KBM-7 (cell line): Measurements from ENCODE around the gene GRK5.
"Not testable (repeated sequence)": the region's sequence is repeated elsewhere in the genome, so short reads cannot be mapped to it uniquely, and the experiment has no call there.

Source experiments
- DNase-seq: peaks from one replicate; pipeline ENCODE4 v3.0.0-alpha.2; 2015
- in situ Hi-C: fragments of 300-500 bp; cut with MboI; formaldehyde crosslinking; loops from 2 replicates; pipeline ENCODE4 v1.14.3; 2020; ENCODE audit warnings: low sequenced_read_pairs, low pct_unique_long_range_greater_than_20kb, mixed read lengths

Gene GRK5

DNA sequence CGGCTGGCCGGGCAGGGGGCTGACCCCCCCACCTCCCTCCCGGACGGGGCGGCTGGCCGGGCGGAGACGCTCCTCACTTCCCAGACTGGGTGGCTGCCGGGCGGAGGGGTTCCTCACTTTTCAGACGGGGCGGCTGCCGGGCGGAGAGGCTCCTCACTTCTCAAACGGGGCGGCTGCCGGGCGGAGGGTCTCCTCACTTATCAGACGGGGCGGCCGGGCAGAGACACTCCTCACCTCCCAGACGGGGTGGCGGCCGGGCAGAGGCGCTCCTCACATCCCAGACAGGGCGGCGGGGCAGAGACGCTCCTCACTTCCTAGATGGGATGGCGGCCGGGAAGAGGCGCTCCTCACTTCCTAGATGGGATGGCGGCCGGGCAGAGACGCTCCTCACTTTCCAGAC lies 53.6 kb downstream of the GRK5 start:
- in situ Hi-C loops, DNase-seq: not testable (repeated sequence)

GRCh38 chr10:119263951-119264617 lies 56.7 kb downstream of the GRK5 start:
- in situ Hi-C loops: no loop called here
- DNase-seq: no peak

DNA sequence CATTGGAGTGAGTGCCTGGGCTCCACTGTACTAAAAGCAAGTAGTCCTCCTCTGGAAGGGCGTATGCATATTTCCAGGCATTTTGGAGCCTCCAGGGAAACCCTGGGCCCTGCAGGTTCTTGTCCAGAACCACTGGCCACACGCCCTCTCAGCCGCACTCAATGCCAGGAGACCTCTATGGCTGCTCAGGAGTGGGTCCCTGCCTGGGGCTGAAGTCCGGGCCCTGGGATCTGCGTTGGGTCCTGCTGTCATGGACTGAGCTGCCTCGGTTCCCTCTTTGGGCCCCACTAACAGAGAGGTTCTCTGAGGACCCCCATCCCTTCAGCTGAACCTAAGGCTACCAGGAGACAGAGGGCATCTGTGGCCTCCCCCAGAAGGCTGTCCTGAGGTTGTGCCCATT lies 58.3 kb downstream of the GRK5 start:
- in situ Hi-C loops: no loop called here
- DNase-seq: no peak

- in situ Hi-C loops: no loop called here
- no peak for DNase-seq
Observed at GRCh38 chr10:119267384-119267783, 60.0 kb downstream of the GRK5 start.

- in situ Hi-C loops: no loop called here
- no peak for DNase-seq
Observed at GRCh38 chr10:119268428-119268827, 61.1 kb downstream of the GRK5 start.

DNA sequence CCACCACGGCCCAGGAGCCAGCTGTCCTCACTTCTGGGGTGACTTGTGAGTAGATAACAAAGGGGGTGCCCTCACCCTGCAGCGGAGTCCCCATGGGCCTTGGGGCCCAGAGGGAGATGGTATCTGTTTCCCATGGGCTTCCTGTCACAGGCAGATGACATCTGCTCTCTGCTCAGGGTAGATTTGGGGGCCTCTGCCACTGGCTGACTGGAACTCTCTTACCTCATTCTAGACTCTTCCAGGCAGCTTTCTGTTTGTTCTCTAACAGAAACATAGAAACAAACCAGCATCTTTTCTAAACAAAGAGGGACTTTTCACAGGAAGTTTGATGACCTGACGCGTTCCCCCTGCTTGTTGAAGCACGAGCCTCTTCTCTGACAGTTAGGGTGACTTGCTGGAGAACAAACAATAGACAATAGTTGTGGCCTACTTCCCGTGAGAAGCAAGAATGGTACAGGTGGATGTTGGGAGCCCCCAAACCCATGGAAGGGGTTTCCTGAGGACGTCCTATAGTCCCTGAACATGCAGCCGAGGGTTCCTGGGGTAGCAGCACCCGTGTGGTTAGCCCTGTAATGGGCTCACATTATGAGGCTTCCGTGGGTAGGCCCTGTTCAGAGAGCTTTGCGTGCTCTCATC lies 61.6 kb downstream of the GRK5 start:
- in situ Hi-C loops: no loop called here
- no peak for DNase-seq

DNA sequence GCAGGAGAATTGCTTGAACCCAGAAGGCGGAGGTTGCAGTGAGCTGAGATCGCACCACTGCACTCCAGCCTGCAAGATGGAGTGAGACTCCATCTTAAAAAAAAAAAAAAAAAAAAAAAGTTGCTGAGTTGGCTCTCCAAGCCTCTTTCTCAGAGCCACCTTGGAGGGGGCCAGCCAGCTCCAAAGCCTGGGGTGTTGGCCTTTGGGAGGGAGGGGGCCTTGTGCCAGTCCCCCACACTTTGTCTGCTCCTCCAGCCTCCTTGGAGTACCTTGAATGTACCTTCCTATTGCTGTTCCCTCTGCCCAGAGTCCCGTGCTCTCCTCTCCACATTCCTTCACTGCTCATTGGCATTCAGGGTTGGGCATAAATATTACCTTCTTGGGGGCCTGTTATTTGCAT lies 62.4 kb downstream of the GRK5 start:
- no peak for DNase-seq
- in situ Hi-C loops: no loop called here

GRCh38 chr10:119270762-119271366 lies 63.5 kb downstream of the GRK5 start:
- DNase-seq: no peak
- in situ Hi-C loops: no loop called here

DNA sequence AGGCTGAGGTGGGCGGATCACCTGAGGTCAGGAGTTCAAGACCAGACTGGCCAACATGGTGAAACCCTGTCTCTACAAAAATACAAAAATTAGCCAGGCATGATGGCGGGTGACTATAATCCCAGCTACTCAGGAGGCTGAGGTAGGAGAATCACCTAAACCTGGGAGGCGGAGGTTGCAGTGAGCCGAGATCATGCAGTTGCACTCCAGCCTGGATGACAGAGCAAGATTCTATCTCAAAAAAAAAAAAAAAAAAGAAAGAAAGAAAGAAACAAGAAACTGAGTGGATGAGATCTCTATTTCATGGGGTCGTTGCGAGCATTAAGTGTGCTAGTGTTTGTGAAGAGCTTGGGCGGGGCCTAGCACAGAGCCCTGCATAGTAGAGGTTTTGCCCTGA lies 65.0 kb downstream of the GRK5 start:
- in situ Hi-C loops: not testable (repeated sequence)

DNA sequence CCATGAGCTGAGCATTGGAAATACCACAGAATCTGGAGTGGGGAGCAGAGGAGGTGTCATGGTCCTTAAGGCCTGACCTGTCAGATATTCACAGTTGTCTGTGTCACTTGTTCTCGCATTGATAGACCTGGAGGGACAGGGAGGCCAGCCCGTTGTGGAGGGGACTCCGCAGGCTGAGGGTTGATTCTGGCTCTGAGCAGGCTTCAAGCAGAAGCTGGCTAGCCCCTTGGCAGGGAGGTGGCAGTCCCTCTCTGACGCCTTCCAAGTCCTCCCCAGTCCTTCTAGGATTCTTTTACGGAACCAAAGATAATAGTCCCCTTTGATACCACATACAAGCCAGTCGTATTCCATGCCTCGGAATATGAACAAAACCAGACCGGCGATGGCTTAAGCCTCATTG lies 65.4 kb downstream of the GRK5 start:
- in situ Hi-C loops: no loop called here

More for the DNA sequence above, 65.0 kb downstream of the GRK5 start:
- not testable (repeated sequence) for DNase-seq

GRCh38 chr10:119273413-119273812 lies 66.0 kb downstream of the GRK5 start:
- in situ Hi-C loops: no loop called here
- DNase-seq: no peak

More for the DNA sequence above, 65.4 kb downstream of the GRK5 start:
- no peak for DNase-seq

DNA sequence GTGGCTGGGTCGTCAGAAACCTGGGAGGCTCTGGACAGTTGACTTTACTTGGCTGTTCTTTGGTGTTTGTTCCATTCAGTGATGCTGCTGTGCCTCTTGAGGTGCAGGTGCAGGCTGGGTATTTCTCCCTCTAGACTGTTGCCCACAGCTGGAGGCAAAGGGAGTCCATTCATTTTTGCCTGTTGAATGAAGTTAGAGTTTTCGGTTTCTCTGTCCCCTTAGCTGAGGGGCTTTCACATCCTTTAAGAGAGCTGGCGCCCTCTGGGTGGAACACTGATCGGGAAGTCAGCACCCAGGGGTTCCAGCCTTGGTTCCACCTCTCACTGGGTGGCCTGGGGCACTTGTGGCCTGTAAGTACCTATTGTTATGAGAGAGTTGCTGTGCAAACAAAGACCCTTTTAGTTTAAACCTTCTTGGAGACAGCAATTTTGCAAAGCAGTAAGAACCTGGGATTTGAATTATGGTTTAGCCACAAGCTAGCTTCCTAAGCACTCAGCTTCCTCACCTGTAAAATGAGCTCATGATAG lies 67.2 kb downstream of the GRK5 start:
- DNase-seq: no peak
- in situ Hi-C loops: no loop called here

GRCh38 chr10:119275085-119275484 lies 67.7 kb downstream of the GRK5 start:
- in situ Hi-C loops: no loop called here
- no peak for DNase-seq

GRCh38 chr10:119276194-119276593 lies 68.8 kb downstream of the GRK5 start:
- DNase-seq, in situ Hi-C loops: not testable (repeated sequence)

DNA sequence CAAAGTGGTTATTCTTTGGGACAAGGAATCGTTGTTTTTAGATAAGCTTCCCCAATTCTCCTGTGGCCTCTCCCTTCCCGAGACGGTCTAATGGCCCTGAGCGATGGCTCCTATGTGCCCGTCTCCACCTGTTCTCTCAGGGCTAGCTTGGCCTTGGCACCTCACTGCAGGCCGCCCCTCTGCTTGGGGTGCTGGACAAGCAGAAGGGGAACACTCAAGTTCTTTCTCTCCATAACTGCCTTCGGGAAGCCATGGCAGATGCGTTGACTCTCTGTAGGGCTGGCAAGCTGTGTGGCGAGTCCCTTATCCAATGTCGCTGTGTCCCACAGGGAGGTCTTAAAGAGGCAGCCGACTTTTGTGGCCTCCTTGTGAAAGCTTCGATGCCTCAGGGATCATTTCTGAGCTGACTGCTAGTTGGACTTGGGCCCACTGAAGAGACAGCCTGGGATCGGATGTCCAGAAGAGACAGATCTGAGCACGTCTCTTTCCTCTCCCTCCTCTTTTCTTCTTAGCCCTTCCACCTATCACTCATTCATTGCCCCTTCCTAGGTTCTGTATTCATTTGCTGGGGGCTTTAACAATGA lies 70.8 kb downstream of the GRK5 start:
- DNase-seq: no peak
- in situ Hi-C loops: no loop called here

DNA sequence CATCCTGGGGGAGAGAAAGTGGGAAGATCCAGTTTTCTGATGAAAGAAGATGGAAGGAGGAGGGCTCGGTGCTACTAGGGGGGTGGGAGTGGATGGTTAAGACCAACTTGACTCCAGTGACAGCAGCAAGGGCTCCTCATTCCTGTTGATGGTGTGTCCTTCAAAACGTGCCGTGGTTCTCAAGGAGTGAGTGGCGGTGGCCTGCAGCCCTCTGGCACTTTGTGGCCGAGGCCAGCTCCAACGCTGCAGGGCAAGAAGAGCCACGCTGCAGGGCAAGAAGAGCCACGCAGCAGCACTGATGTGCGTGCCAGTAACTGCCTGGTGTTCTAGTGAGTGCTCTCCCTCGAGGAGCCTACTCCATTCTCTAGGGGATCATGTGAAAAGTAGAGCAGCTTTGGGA lies 72.1 kb downstream of the GRK5 start:
- DNase-seq: no peak
- in situ Hi-C loops: no loop called here

GRCh38 chr10:119281581-119282071 lies 74.3 kb downstream of the GRK5 start:
- in situ Hi-C loops: no loop called here
- no peak for DNase-seq

GRCh38 chr10:119282446-119282845 lies 75.1 kb downstream of the GRK5 start:
- in situ Hi-C loops: no loop called here
- DNase-seq: no peak

- no peak for DNase-seq
- in situ Hi-C loops: no loop called here
Observed at GRCh38 chr10:119283387-119283786, 76.0 kb downstream of the GRK5 start.

GRCh38 chr10:119283818-119284217 lies 76.4 kb downstream of the GRK5 start:
- DNase-seq: no peak
- in situ Hi-C loops: no loop called here
